HuH-7.5 (cell line): ENCODE measurements around the gene SLC14A1.
A peak's percentile ranks its signal among the peaks of the same experiment; 100 is the strongest.

Experiments
- DNase-seq: peaks from one replicate; pipeline ENCODE4 v3.0.0; 2011; ENCODE audit warnings: low spot score

The SLC14A1 gene

GRCh38 chr18:45722899-45723298 is 1.1 kb upstream of the SLC14A1 start:
- peak; percentile 45 for DNase-seq

GRCh38 chr18:45724601-45725000 is 620 bp downstream of the SLC14A1 start:
- no peak for DNase-seq

DNA sequence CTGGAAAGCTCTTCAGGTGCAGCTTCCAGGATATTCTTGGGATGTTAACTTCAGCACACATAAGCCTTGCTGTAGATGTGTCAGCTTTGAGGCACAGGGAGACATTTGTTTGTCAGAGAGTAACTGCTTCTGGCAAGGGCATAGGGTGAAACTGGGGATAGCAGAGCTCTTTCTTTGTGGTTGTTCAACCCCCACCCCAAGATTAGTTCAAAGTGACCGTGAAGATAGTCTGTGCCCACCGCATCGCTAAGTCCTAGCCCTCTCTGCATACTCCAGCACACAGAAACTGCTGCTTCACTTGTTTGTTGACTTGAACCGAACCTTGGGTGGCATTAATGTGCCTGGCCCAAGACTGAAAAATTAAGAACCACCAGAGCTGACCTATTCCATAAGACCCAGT is 1.4 kb downstream of the SLC14A1 start:
- DNase-seq, result no peak

DNA sequence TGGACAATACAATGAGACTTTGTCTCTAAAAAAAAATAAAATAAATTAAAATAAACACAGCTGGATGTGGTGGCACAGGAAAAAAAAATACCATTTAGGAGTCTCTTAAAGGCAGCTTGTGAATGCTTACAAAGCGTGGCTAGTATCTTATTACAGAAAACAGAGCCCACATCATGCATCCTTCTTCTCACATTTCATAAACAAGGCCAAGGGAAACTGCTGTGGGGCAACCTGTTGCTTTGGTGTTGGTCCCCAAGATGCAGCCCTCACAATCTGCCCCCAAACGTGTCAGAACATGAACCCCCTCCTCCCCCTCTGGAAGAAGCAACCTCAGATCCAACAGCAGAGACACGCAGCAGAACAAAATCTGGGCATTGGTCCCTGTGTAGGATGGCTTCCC is 2.6 kb downstream of the SLC14A1 start:
- DNase-seq, result no peak

DNA sequence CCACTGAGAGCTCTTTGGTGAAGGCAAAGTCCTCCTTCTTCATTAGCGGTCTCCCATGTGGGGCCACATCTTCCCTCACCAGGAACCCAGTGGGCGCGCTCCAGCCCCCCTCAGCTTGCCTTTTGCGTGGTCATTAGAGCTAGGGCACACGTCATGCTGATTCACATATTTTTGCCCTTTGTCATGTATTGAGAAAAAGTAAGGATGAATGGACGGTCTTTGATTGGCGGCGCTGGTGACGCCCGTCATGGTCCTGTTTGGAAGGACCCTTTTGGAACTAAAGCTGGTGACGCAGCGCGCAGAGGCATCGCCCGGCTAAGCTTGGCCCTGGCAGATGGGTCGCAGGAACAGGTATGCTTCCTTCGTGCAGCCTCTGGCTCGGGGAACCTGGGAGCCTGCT is 3.1 kb downstream of the SLC14A1 start:
- DNase-seq, result no peak

- no peak for DNase-seq
Observed at GRCh38 chr18:45728336-45729010, 4.5 kb downstream of the SLC14A1 start.

- no peak for DNase-seq
Observed at GRCh38 chr18:45730832-45731575, 7.0 kb downstream of the SLC14A1 start.

- no peak for DNase-seq
Observed at GRCh38 chr18:45731716-45732115, 7.7 kb downstream of the SLC14A1 start.

DNA sequence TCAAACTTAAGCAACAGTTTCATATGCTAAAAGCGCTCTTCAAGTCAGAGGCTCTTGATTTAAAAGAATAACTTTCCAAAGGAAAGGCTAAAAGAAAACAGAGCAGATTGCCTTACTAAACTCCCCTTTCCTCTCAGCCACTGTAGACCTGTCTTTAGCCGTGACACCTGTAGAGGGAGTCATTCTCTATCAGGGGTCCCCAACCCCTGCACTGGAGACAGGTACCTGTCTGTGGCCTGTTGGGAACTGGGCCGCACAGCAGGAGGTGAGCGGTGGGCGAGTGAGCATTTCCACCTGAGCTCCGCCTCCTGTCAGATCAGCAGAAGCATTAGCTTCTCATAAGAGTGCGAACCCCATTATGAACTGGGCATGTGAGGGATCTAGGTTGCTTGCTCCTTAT is 9.6 kb downstream of the SLC14A1 start:
- DNase-seq, result no peak

GRCh38 chr18:45734505-45734904 is 10.5 kb downstream of the SLC14A1 start:
- no peak for DNase-seq

DNA sequence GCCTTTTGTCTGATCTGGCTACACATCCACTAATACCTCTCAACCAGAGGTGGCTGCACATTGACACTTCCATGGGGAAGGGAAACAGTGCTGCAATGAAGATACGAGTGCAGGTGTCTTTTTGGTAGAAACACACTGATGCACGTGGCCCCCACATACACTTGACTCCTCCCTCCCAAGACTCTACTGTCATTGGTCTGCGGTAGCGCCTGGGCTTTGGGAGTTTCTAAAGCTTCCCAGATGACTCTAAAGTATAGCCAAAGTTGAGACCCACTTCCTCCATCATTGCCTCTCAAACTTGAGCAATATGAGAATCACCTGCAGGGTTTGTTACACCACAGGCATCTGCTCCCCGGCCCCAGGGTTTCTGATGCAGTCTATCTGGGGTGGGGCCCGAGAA is 11.0 kb downstream of the SLC14A1 start:
- no peak for DNase-seq

- no peak for DNase-seq
Observed at GRCh38 chr18:45738660-45739059, 14.7 kb downstream of the SLC14A1 start.

DNA sequence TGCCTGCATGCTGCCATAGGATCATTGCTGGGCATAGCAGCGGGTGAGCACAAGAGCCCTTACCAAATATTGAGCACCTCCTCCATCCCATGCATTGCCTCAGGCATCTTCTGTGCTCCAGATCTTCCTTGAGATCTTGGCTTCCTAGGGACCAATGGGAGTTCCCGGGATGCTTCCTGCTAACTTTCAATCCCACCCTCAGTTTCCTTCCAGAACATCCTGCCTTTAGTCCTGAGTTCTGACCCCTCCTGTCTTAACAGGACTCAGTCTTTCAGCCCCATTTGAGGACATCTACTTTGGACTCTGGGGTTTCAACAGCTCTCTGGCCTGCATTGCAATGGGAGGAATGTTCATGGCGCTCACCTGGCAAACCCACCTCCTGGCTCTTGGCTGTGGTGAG is 15.3 kb downstream of the SLC14A1 start:
- DNase-seq, result no peak

DNA sequence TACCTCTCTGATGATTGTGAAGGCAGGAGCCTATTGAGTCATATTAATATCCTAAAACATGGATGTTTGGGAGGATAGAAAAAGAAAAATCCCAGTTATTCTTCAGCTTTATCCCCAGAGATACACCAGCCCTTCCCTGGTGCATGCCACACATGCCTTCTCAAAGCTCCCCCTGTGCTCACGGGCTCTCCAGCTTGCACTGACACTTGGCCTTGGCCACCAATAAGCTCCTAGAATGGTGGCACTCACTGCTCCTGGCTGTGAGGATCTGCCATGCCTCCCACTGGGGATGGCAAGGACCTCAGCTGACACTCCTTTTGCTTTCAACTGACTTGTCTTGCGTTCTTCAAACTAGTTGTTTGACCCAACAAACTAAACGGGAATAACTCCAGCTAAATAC is 15.9 kb downstream of the SLC14A1 start:
- DNase-seq, result no peak

DNA sequence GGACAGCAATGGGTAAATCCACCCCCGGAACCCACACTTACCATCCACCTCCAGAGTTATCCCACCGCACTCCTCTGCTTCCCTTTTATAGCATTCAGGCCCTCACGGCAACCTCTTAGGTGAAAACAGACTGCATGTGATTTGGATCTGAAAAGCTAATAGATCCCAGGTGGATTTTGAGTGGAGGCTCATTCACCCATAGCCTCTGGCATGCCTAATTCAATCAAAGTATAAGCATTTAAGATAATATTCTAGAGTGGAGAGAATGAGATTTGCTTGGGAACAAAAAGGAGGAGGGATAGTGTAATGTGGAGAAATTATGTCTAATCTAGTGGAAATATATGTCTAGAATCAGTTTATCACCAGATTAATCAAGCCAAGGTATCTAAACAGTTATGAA is 17.1 kb downstream of the SLC14A1 start:
- DNase-seq, result no peak

DNA sequence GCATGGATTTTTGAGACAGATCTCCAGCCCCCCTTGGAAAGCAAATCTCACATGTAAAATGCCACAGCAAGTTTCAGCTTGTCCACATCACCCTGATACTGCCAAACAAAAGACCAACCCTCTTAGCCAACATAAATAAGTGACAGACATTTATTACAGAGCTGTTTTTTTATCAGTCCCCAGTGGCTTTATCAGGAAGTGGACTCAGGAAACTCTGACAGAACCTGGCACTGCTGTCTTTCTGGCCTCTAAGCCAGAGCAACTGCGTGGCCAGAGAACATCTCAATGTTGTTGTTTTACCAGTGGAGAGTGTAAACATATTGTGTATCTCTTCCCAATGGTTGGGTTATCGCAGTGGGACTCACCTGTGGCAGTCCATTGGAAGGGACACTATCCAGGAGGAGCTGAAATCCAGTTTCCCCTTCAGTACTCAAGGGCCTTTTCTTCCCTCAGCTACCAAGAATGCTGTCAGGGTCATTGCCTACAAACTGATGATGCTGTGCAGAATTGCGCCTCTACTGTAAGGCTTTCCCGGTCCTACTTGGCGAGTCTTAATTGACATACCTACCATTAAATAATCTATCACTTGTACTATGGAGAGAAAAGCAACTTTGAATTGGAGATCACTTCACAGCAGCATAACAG is 22.0 kb downstream of the SLC14A1 start:
- DNase-seq, result no peak

- no peak for DNase-seq
Observed at GRCh38 chr18:45748501-45748900, 24.5 kb downstream of the SLC14A1 start.

- DNase-seq, result no peak
Observed at GRCh38 chr18:45749918-45750689, 26.1 kb downstream of the SLC14A1 start.

DNA sequence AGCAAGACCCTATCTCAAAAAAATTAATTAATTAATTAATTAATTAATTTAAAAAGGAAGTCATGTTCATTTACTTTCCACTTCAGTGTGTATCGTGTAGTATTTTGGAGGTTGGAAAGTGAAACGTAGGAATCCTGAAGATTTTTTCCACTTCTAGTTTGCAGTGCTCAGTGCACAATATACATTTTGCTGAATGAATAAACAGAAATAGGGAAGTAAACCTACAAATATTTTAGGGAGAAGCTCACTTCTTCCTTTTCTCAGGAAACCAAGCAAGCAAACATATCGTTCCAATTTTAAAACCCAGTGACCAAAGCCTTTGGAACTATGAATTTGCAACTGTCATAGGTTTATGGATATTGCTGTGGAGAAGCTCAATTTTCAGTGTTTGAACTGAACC is 27.8 kb downstream of the SLC14A1 start:
- no peak for DNase-seq

DNA sequence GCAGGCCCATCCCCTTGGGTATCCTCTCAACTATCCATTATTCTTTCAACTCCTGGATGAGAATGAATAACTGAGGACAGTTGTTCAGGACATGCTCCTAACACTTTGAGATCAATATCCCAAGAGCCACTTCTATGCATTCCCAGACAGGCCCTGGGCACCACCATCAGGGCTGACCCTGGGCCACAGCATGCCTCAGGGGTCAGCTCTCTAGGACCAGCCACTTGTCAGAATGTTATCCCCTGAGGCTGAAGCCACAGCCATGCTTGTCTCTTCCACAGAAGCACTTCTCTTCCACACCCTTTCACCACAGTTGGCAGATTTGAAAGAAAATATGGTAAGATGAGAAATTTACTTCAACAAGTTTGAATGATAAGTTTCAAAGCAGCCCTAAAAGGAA is 28.7 kb downstream of the SLC14A1 start:
- DNase-seq, result no peak

DNA sequence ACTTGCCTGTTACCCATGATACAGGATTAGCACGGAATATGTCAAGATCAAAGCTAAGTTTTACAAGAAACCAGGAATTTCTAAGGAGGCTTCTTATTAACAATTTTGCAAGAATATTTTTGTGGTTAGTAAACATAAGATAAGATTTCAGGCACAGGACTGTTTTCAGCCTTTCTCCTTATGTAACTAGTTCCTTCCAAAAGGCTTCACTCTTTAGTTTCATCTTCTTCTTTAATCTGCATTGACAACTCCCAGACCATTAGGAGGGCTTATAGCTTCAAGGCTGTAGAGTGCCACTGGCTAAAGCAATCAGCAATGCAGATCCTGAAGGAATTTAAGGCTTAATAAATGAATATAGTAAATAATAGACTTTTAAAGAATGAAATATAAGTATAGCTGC is 29.3 kb downstream of the SLC14A1 start:
- DNase-seq, result no peak

DNA sequence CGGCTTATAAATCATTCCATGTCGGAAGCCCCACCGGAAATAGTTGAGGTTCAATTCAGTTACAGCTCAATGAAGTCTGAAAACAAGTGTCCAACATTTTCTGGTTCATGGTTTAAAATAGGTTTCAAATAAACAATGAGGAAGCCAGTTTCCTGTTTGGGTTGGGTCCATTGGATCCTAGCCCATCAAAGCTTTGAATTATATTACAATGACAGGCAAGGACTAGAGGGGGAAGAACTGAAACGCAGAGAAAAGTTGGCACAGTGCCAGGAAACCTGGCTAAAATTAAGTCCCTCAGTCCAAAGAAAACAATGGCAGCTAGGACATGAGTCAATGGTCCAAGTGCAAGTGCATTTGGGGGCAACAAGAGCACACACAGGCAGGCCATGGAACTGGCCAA is 32.0 kb downstream of the SLC14A1 start:
- DNase-seq, result no peak

- DNase-seq, result no peak
Observed at GRCh38 chr18:45757005-45757404, 33.0 kb downstream of the SLC14A1 start.
